IMR-90 (cell line): ENCODE results near the gene LEF1. TPM values are rescaled to one million over a fixed set of nuclear protein-coding genes. Genes with fewer than 3 reads are reported as not detected.

ENCODE experiments used
- ATAC-seq: fragments of 200-7000 bp; cut with Tn5 transposase; 2 replicates; pipeline ENCODE4 v1.9.1; 2020; ENCODE audit warnings: low read depth, mild to moderate bottlenecking, moderate library complexity
- BruUV-seq: library from RNA; stranded (reverse); fragments of 400-500 nt; replicated peaks from 2 replicates; lab custom pipeline; 2021; lab: Mats Ljungman, UMichigan
- CTCF ChIA-PET: fragments of 300-600 bp; formaldehyde crosslinking; extraction: SDS; loops from one replicate; lab custom pipeline; 2021; ENCODE audit warnings: antibody characterized with exemption; lab: Yijun Ruan, JAX
- POLR2A ChIA-PET: fragments of 300-600 bp; sonication (Branson Sonifier 250); formaldehyde crosslinking; loops from one replicate; lab custom pipeline; 2022; ENCODE audit warnings: antibody characterized with exemption; ENCODE audit not compliant: unreplicated experiment; lab: Charles Lee
- DNase-seq: peaks from one replicate; pipeline ENCODE4 v3.0.0; 2013
- H2AFZ ChIP-seq: replicated peaks from 2 replicates; pipeline ENCODE3; 2013; ENCODE audit warnings: low read length, mild to moderate bottlenecking; ENCODE audit not compliant: poor library complexity
- H2AK5ac ChIP-seq: 2 replicates; pipeline ENCODE4 v1.6.1; 2013; ENCODE audit warnings: low read depth, low read length, inconsistent platforms
- H2AK9ac ChIP-seq: replicated peaks from 2 replicates; pipeline ENCODE3; 2013; ENCODE audit warnings: mild to moderate bottlenecking, low read depth, low read length, moderate library complexity; ENCODE audit not compliant: poor library complexity
- H2BK120ac ChIP-seq: 2 replicates; pipeline ENCODE4 v1.6.1; 2013; ENCODE audit warnings: low read depth, low read length, inconsistent platforms
- H2BK15ac ChIP-seq: 3 replicates; pipeline ENCODE4 v1.6.1; 2013; ENCODE audit warnings: low read depth, low read length, inconsistent platforms
- H2BK20ac ChIP-seq: 2 replicates; pipeline ENCODE4 v1.6.1; 2013; ENCODE audit warnings: low read depth, mild to moderate bottlenecking, inconsistent platforms, low read length, moderate library complexity
- H2BK5ac ChIP-seq: 2 replicates; pipeline ENCODE4 v1.6.1; 2013; ENCODE audit warnings: mild to moderate bottlenecking, low read depth, low read length, inconsistent platforms; ENCODE audit not compliant: poor library complexity, severe bottlenecking
- H3K14ac ChIP-seq: replicated peaks from 2 replicates; pipeline ENCODE4 v1.6.1; 2013; ENCODE audit warnings: low read depth, low read length, inconsistent platforms
- H3K18ac ChIP-seq: 2 replicates; pipeline ENCODE4 v1.6.1; 2013; ENCODE audit warnings: low read depth, low read length, control low read depth
- H3K23ac ChIP-seq: 2 replicates; pipeline ENCODE4 v1.6.1; 2013; ENCODE audit warnings: low read depth, low read length, inconsistent platforms
- H3K27ac ChIP-seq: 2 replicates; pipeline ENCODE4 v1.5.1; 2013; ENCODE audit warnings: mild to moderate bottlenecking, control low read depth, low read length; ENCODE audit not compliant: insufficient read depth
- H3K27me3 ChIP-seq: 2 replicates; pipeline ENCODE4 v1.6.1; 2013; ENCODE audit warnings: low read length; ENCODE audit not compliant: control insufficient read depth, insufficient read depth
- H3K36me3 ChIP-seq: 2 replicates; pipeline ENCODE4 v1.6.1; 2013; ENCODE audit warnings: low read length, mixed read lengths; ENCODE audit not compliant: control insufficient read depth, insufficient read depth
- H3K4ac ChIP-seq: 2 replicates; pipeline ENCODE4 v1.6.1; 2013; ENCODE audit warnings: low read depth, low read length, inconsistent platforms
- H3K4me1 ChIP-seq: 2 replicates; pipeline ENCODE4 v1.6.1; 2013; ENCODE audit warnings: low read length, mixed read lengths; ENCODE audit not compliant: control insufficient read depth, insufficient read depth
- H3K4me2 ChIP-seq: 2 replicates; pipeline ENCODE4 v1.6.1; 2013; ENCODE audit warnings: low read depth, mild to moderate bottlenecking, control low read depth, low read length, moderate library complexity
- H3K4me3 ChIP-seq: 2 replicates; pipeline ENCODE4 v1.5.1; 2013; ENCODE audit warnings: low read depth, mild to moderate bottlenecking, control low read depth, low read length, moderate library complexity; ENCODE audit not compliant: insufficient read depth
- H3K56ac ChIP-seq: 2 replicates; pipeline ENCODE4 v1.6.1; 2013; ENCODE audit warnings: low read length, inconsistent platforms; ENCODE audit not compliant: insufficient read depth; ENCODE audit errors: extremely low read depth
- H3K79me1 ChIP-seq, 2 experiments: 2 replicates each; pipeline ENCODE4 v1.6.1; 2013; ENCODE audit warnings: low read length in 2 of 2, inconsistent platforms in 1 of 2, low read depth in 1 of 2
- H3K9ac ChIP-seq: 2 replicates; pipeline ENCODE4 v1.6.1; 2013; ENCODE audit warnings: low read depth, low read length, control low read depth
- H3K9me1 ChIP-seq: 2 replicates; pipeline ENCODE4 v1.6.1; 2013; ENCODE audit warnings: low read length, inconsistent platforms; ENCODE audit not compliant: insufficient read depth
- H3K9me3 ChIP-seq: 2 replicates; pipeline ENCODE4 v1.6.1; 2013; ENCODE audit warnings: low read length; ENCODE audit not compliant: control insufficient read depth, insufficient read depth
- H4K20me1 ChIP-seq: 2 replicates; pipeline ENCODE4 v1.6.1; 2013; ENCODE audit warnings: low read length, inconsistent platforms; ENCODE audit not compliant: insufficient read depth
- H4K5ac ChIP-seq: 2 replicates; pipeline ENCODE4 v1.6.1; 2013; ENCODE audit warnings: mild to moderate bottlenecking, low read depth, low read length, control low read depth
- H4K8ac ChIP-seq, 2 experiments: 2 replicates each; pipeline ENCODE4 v1.6.1; 2013; ENCODE audit warnings: low read depth in 2 of 2, low read length in 2 of 2, control low read depth in 1 of 2, inconsistent platforms in 1 of 2
- H4K91ac ChIP-seq: 2 replicates; pipeline ENCODE4 v1.6.1; 2013; ENCODE audit warnings: low read depth, low read length, inconsistent platforms; ENCODE audit not compliant: insufficient read depth
- BHLHE40 ChIP-seq: fragments of 150-350 bp; IDR thresholded peaks from 2 replicates; pipeline ENCODE4 v1.6.1; 2016; ENCODE audit warnings: mild to moderate bottlenecking, low read depth, low read length
- CEBPB ChIP-seq: IDR thresholded peaks from 2 replicates; pipeline ENCODE4 v1.6.1; 2012; ENCODE audit warnings: low read depth, low read length, improper control_type of control experiment
- CHD1 ChIP-seq: IDR thresholded peaks from 2 replicates; pipeline ENCODE4 v1.6.1; 2012; ENCODE audit warnings: low read depth, low read length, improper control_type of control experiment
- CTCF ChIP-seq: conservative IDR thresholded peaks from 2 replicates; pipeline ENCODE4 v1.5.1; 2012; ENCODE audit warnings: mild to moderate bottlenecking, low read depth, low read length, improper control_type of control experiment
- ELK1 ChIP-seq: fragments of 150-350 bp; IDR thresholded peaks from 2 replicates; pipeline ENCODE4 v1.6.1; 2016; ENCODE audit warnings: low read depth, mild to moderate bottlenecking, low read length, moderate library complexity, borderline replicate concordance
- MXI1 ChIP-seq: IDR thresholded peaks from 2 replicates; pipeline ENCODE4 v1.6.1; 2012; ENCODE audit warnings: low read depth, mild to moderate bottlenecking, low read length, moderate library complexity, borderline replicate concordance
- POLR2A ChIP-seq: IDR thresholded peaks from 2 replicates; pipeline ENCODE4 v1.6.1; 2012; ENCODE audit warnings: mild to moderate bottlenecking, low read depth, low read length
- RAD21 ChIP-seq: IDR thresholded peaks from 2 replicates; pipeline ENCODE4 v1.6.1; 2012; ENCODE audit warnings: low read length, improper control_type of control experiment
- SMC3 ChIP-seq: fragments of 150-350 bp; IDR thresholded peaks from 2 replicates; pipeline ENCODE4 v1.6.1; 2016; ENCODE audit warnings: low read depth, mild to moderate bottlenecking, antibody characterized with exemption, low read length, moderate library complexity
- USF2 ChIP-seq: fragments of 150-350 bp; IDR thresholded peaks from 2 replicates; pipeline ENCODE4 v1.6.1; 2017; ENCODE audit warnings: mild to moderate bottlenecking, antibody characterized with exemption, low read length, low read depth
- WGBS, 2 experiments: methylation state at CpG; one replicate each; pipeline versions ENCODE4 v1.1.5 to v1.1.7; 2013; ENCODE audit warnings: missing lambda C conversion rate in 2 of 2; ENCODE audit not compliant: insufficient read length in 1 of 2; ENCODE audit errors: extremely low coverage in 2 of 2; 5-methylcytosine and 5-hydroxymethylcytosine counted together
- dilution Hi-C: fragments of 300-500 bp; cut with HindIII; formaldehyde crosslinking; loops from one replicate; pipeline ENCODE4 v1.14.3; 2018; ENCODE audit warnings: low sequenced_read_pairs; ENCODE audit not compliant: unreplicated experiment
- in situ Hi-C: fragments of 300-500 bp; cut with MboI; formaldehyde crosslinking; loops from 3 replicates; pipeline ENCODE4 v1.14.3; 2019; ENCODE audit warnings: low sequenced_read_pairs, inconsistent platforms, mixed read lengths
- intact Hi-C: fragments of 100-400 bp; cut with micrococcal nuclease; formaldehyde crosslinking; loops from 2 replicates; pipeline ENCODE4 v1.10.0; 2022
- polyA plus RNA-seq, 3 experiments: library from polyadenylated mRNA; depleted of rRNA; stranded (reverse); fragments of >200 nt; gene quantifications; 2 replicates each; pipeline ENCODE4 v1.2.3, GENCODE V29; 2012; ENCODE audit warnings: low replicate concordance in 1 of 3
- total RNA-seq: library from RNA; depleted of rRNA; stranded (reverse); fragments of >200 nt; gene quantifications from 2 replicates; pipeline ENCODE4 v1.2.3, GENCODE V29; 2012

Gene LEF1
- total and polyA plus RNA-seq, 2 of the 4 experiments (the other 2 are of a cell fraction): 1.7 to 1.8 TPM

- Histone ChIP-seq H2AK9ac (no peak overlapping the region), H3K9me3 (no peaks in the 10 kb centered on the region), H3K4ac (no peak overlapping the region), H3K27ac (no peak overlapping the region), H4K5ac (no peak overlapping the region), H2AFZ (no peak overlapping the region), H3K9ac (no peak overlapping the region), H3K36me3 (no peaks in the 10 kb centered on the region), H3K14ac (no peak overlapping the region), H3K23ac (no peak overlapping the region), H3K4me3 (no peak overlapping the region), H4K91ac (no peak overlapping the region), H3K27me3 (0 out of 2 replicates have a peak, but pooled peaks cover 2% of the 10 kb centered on the region), H3K4me1 (no peaks in the 10 kb centered on the region), H2AK5ac (no peak overlapping the region), H2BK15ac (no peak overlapping the region), H4K20me1 (no peaks in the 10 kb centered on the region), H3K4me2 (no peak overlapping the region), H3K18ac (no peak overlapping the region), H2BK20ac (no peak overlapping the region), H4K8ac (no peak overlapping the region), H2BK5ac (no peak overlapping the region), H2BK120ac (no peak overlapping the region), H3K56ac (no peak overlapping the region), H3K9me1 (no peaks in the 10 kb centered on the region), H3K79me1 (no peaks in the 10 kb centered on the region)
- in situ Hi-C loops (no loop called here), intact Hi-C loops (no loop called here), dilution Hi-C loops (no loop called here)
- TF ChIP-seq CTCF: no peak
- TF ChIP-seq BHLHE40: no peak
- no peak for TF ChIP-seq ELK1
- TF ChIP-seq USF2: no peak
- TF ChIP-seq MXI1: no peak
- no peak for TF ChIP-seq RAD21
- no peak for TF ChIP-seq CEBPB
- no peak for TF ChIP-seq SMC3
- no peak for TF ChIP-seq CHD1
- TF ChIP-seq POLR2A: no peak
- CTCF ChIA-PET: no interaction called here
- no CpG with 5 or more reads among the region's 1 CpG for WGBS, 2 experiments
- DNase-seq (no peak), ATAC-seq (no peak)
- POLR2A ChIA-PET: no interaction called here
- no TSS peak for BruUV-seq
These were observed 15.8 kb downstream of the LEF1 start for GRCh38 chr4:108152980-108153379.
